ENCODE measurements around the gene SPATA45.

SPATA45 gene

GRCh38 chr1:212852105-212852688 is 4.7 kb upstream of the SPATA45 start:
- no peak for TF ChIP-seq CTCF (IDR thresholded peaks at IDR 0.05)

- no peak for TF ChIP-seq CTCF (IDR thresholded peaks at IDR 0.05)
Observed at GRCh38 chr1:212838145-212838544, 9.3 kb downstream of the SPATA45 start.

- no peak for TF ChIP-seq CTCF (IDR thresholded peaks at IDR 0.05)
Observed at GRCh38 chr1:212828395-212828794, 19.1 kb downstream of the SPATA45 start.

- no peak for TF ChIP-seq CTCF (IDR thresholded peaks at IDR 0.05)
Observed at GRCh38 chr1:212827831-212828278, 19.6 kb downstream of the SPATA45 start.

GRCh38 chr1:212827171-212827776 is 20.2 kb downstream of the SPATA45 start:
- no peak for TF ChIP-seq CTCF (IDR thresholded peaks at IDR 0.05)

GRCh38 chr1:212825798-212826452 is 21.5 kb downstream of the SPATA45 start:
- TF ChIP-seq CTCF (IDR thresholded peaks at IDR 0.05) = no peak

- no peak for TF ChIP-seq CTCF (IDR thresholded peaks at IDR 0.05)
Observed at GRCh38 chr1:212824201-212824600, 23.2 kb downstream of the SPATA45 start.

Data from LNCAP (cell line).